ENCODE measurements around the gene CSTB. TPM values are rescaled to one million over a fixed set of nuclear protein-coding genes. Genes with fewer than 3 reads are reported as not detected.

The CSTB gene
- total RNA-seq, 1 donor from 2014 or later, result 7.7 TPM

DNA sequence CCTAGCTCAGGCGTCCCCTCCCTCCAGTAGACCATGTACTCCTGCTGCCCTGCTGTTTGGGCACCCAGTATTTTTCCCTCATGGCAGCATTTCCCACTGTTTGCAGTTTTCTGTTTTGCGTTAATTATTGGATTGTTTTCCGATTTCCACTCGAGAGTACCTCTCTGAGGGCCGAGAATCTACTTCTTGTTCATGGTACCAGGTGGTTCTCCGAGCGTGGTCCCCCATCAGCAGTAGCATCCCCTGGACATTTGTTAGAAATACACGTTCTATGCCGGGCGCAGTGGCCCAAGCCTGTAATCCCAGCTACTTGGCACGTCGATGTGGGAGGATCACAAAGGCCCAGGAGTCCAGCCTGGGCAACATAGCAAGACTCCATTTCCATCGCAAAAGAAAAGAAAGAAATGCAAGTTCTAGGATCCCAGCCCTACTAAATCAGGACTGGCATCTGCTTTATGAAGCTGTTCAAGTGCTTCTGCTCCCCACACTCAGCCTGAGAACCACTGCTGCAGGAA is 14.0 kb upstream of the CSTB start:
- no peak for DNase-seq (ENCODE audit: low spot score)

DNA sequence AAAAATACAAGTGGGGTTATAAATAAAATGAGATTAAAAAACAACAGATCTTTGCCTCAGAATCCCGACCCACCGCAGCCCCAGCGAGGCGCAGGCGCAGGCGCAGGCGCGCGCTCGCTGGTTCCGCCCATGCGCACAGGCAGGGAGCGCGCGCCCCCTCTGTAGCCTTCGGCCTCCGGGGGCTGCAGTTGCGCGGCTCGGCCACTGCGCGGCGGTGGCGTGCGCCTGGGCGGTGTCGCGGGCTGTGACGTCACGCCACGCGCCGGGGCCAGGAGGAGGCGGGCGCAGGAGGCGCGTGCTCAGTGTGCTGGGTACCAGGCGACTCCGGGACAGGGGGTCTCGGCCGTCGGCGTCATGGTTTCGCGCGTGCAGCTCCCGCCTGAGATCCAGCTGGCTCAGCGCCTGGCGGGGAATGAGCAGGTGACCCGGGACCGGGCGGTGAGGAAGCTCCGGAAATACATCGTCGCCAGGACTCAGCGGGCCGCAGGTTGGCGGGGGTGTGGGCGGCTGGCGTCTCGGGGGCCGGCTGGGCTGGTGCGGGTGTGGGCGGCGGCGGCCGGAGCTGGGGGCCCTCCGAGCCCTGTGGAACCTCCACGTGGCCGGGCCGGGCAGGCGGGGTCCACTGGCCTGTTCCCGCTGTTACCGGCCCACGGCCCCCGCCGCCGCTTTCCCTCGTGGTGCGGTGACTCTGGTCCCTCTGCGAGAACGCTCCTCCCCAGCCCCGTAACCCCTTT is 13.3 kb upstream of the CSTB start, which contains the start of gene RRP1:
Gene RRP1, plus strand, starts transcription at position 302 of the 734 bp plus-strand sequence. Its CDS starts 53 bp downstream, at position 355.
- peak; percentile 92 for DNase-seq (ENCODE audit: low spot score)

GRCh38 chr21:43786807-43787440 is 10.8 kb upstream of the CSTB start:
- no peak for DNase-seq (ENCODE audit: low spot score)

DNA sequence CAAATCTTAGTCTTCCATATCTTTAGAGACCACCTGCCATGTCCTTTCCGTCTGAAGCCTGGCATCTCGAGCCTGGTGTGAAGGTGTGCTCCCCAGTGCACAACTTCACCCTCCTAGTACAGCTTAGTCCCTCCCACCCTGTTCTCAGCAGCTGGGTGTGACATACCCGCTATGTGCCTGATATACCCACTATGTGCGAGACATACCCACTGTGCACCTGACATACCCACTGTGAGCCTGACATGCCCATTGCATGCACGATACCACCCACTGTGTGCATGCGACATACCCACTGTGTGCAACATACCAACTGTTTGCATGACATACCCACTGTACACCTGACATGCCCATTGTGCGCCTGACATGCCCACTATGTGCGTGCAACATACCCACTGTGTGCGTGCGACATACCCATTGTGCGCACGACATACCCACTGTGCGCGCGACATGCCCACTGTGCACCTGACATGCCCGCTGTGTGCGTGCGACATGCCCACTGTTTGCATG is 10.2 kb upstream of the CSTB start:
- DNase-seq (ENCODE audit: low spot score), result no peak

DNA sequence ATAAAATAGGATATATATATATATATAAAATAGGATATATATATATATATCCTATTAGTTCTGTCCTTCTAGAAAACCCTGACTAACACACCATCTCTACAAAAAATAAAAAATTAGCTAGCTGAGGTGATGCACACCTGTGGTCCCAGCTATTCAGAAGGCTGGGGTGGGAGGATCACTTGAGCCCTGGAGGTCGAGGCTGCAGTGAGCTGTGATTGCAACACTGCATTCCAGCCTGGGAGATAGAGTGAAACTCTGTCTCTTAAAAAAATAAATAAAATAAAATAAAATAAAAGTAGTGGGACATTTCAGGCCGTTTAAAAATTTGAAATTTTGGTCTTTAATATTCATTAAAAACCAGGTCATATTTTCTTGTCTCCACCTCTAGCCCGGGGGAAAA is 9.0 kb upstream of the CSTB start:
- DNase-seq (ENCODE audit: low spot score), result no peak

DNA sequence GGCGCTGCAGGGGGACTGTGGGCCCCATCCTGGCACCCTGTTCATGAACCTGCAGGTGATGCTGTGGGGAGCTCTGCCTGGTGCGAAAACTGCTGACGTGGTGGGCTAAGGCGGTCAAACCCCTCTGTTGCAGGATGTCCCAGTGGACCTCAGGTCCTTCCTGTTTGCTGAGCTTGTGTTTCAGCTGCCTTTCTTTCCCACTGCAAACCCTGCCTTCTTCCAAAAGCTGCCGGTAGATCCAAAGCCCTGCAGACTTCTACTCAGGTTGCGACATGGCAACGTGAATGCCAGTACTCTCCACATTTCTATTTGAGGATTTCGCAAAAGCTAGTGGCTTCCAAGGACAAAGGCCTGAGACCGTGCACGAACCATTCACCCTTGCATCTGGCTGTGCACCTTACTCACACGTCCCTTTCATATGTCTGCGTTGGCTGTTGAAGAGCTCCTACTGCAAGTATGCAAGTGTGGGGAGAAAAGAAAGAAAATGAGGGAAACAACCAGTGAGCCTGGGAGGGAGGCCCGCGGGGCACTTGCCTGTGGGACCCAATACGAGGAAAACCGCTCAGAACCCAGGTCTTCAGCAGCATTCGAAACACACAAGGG is 7.1 kb upstream of the CSTB start:
- DNase-seq (ENCODE audit: low spot score), result no peak

- DNase-seq (ENCODE audit: low spot score), result no peak
Measured at GRCh38 chr21:43782431-43783097, 6.5 kb upstream of the CSTB start.

DNA sequence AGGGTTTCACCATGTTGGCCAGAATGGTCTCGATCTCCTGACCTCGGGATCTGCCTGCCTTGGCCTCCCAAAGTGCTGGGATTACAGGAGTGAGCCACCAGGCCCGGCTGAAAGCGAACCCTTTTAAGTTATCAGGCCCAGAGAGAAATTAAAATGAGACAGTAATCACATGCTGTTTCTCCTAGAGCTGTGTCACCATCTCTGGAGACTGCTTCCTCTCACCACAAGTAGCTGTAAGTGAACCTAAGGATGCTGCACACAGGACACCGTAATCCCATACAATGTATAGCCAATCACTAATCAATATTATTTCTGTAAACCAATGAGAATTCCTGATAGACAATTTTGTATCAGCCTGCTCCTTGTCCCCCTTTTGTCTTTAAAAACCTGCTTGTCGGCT is 5.7 kb upstream of the CSTB start:
- no peak for DNase-seq (ENCODE audit: low spot score)

DNA sequence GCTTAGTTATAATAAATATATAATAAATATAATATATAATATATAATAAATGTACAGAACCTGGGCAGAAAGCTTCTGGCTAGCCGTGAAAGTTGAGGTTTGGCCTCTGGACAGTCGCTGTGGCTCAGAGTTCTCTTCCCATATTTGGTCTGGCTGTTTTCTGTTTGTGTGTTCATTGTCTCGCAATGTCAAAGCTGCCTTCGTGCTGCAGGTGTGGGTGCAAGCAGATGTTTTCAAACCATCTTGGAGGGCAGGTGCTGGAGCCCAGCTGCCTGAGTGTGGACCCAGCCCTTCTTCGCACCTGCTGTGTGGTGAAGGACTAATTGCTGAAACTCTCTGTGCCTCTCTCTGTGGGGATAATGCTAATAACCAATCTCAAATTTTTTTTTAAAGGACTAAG is 3.6 kb upstream of the CSTB start:
- DNase-seq (ENCODE audit: low spot score), result no peak

DNA sequence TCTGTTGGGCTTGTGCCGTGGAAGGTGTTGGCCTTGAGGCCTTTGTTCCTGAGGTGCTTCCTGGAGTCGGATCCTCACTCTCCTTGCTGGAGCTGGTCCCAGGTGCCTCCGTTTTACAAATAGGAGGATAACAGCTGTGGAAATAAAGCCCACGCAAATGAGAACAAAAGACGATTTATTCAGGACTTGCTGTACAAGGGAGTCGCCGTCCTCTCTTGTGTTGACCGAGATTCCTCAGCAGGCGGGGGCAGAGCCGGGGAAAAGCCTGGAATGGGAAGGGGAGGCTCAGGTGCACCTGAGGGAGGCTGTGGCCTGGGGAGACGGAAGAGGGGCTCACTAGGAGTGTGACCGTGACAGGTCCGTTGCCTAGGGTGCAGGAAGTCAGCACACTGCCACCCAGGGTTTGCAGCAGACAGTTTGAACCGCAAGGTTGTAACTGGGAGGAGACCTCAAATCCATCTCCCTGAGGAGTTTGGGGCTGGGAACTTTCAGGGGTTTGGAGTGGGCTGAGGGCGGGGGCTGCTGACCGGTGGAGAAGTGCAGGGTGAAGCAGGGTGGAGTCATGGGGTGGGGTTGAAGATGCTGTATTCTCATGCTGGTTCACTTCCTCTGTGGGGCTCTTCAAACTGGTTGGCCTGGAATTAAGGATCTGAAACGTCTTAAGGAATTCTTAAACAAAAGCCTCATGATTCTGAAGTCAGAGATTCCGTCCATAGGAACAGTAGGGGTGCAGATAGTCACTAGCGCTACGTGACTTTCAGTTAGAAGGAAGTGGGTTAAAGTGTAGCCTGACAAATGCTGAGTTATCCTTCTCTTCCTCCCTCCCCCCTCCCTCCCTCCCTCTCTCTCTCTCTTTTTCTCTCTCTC is 2.6 kb upstream of the CSTB start:
- DNase-seq (ENCODE audit: low spot score), result peak; percentile 33

DNA sequence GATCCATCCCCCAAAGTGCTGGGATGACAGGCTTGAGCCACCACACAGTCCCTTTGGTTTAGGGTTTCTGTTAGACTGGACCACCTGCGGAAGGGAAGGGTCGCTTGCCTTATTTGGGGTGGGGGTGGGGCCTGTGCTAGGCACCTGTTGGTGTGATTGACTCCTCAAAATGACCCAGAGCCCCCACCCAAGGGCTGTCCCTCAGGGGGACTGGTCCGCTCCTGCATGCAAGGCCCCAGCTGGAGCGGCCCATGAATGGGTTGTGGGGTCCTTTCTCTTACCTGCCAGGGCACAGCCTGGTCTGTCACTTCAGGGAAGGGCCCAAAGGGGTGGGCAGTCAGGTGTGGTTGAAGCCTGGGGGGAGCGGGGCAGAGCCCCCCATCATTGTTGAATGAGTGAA is 1.8 kb upstream of the CSTB start:
- DNase-seq (ENCODE audit: low spot score), result no peak

DNA sequence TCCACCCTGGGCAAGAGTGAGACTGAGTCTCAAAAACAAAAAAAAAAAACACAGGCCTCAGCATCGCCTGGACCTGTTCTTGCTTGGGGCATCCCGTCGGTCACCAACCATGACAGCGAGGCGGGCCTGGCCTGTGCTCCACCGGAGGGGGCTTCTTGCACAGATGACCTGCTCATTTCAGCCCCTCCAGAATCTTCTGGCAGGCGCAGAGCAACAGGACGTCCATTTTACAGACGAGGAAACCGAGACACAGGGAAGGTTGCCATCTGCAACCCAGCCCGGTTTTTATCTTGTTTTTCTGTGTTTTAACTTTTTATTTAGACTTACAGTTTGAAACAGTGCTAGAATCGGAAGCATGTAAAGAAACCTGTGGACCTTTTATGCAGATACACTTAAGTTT is 918 bp downstream of the CSTB start:
- no peak for DNase-seq (ENCODE audit: low spot score)

DNA sequence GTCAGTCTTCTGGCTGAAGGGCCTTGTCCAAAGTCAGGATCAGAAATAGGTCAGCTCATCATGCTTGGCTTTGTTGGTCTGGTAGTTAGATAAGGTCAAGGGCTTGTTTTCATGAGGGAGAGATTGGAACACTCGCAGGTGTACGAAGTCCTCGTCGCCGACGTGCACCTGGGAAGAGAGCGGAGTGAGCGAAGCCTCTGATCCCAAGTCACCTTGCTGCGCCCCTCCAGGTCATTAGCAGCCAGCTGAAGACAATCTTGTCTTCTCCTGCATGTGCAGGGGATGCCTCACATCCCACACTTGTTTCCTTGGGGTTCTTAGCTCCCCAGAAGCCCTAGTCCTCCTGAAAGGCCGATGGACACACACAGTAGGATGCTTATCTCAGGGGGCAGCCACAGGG is 1.9 kb downstream of the CSTB start:
- DNase-seq (ENCODE audit: low spot score), result no peak

DNA sequence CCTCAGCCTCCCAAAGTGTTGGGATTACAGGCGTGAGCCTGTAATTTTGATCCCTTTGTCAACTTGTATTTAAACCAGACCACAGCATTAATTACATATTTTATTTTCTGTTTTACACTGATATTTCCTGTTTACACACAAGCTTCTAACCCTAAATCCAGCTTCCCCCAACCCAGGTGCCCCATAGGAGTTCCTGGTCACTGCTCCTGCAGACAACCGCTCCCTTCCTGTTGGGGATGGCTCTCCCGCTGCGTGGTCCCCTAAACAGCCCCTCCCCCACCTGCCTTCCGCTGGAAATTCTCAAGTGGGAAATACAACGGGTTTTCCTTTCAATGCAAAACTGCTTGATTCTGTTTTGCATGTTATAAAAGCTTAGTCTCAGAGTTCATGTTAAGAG is 3.7 kb downstream of the CSTB start:
- no peak for DNase-seq (ENCODE audit: low spot score)

- DNase-seq (ENCODE audit: low spot score), result no peak
Measured at GRCh38 chr21:43771698-43772424, 4.2 kb downstream of the CSTB start.

DNA sequence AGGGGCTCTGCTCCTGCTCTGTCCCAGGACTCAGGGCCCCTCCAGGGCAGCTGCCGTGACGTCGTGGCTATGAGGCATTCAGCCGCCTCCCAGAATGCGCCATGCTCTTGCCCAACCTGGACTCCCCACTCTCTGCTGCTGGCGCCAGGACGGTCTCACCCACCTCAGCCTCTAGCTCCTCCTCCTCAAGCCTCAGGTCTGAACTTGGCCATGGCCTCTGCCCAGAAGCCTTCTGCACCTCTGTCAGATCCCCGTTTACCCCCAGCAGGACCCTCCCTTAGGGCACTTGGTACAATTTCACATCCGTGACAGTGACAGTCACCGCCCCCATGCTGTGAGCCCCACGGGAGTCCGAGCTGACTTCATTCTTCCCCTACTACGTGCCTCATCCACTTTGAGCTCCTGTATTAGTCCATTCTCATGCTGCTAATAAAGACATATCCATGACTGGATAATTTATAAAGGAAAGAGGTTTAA is 4.9 kb downstream of the CSTB start:
- no peak for DNase-seq (ENCODE audit: low spot score)

- no peak for DNase-seq (ENCODE audit: low spot score)
Measured at GRCh38 chr21:43770066-43770655, 5.9 kb downstream of the CSTB start.

- DNase-seq (ENCODE audit: low spot score), result no peak
Measured at GRCh38 chr21:43769325-43769958, 6.7 kb downstream of the CSTB start.

DNA sequence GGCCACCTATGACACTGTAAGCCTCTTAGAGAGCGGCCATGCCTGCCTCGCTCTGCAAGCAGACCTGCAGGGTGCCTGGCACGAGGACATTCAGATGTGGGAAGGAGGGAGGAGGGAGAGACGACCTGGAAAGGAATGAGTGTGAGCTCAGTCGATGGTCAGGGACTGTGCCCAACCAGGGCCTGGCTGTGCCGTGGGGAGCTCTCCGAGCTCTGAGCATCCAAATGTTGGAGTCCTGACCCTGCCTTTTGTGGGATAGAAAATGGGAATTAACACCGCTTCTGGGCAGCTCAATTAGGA is 7.3 kb downstream of the CSTB start:
- DNase-seq (ENCODE audit: low spot score), result no peak

Data from umbilical cord (tissue), 2 donors.